ENCODE data around the gene COL6A1.

DNA sequence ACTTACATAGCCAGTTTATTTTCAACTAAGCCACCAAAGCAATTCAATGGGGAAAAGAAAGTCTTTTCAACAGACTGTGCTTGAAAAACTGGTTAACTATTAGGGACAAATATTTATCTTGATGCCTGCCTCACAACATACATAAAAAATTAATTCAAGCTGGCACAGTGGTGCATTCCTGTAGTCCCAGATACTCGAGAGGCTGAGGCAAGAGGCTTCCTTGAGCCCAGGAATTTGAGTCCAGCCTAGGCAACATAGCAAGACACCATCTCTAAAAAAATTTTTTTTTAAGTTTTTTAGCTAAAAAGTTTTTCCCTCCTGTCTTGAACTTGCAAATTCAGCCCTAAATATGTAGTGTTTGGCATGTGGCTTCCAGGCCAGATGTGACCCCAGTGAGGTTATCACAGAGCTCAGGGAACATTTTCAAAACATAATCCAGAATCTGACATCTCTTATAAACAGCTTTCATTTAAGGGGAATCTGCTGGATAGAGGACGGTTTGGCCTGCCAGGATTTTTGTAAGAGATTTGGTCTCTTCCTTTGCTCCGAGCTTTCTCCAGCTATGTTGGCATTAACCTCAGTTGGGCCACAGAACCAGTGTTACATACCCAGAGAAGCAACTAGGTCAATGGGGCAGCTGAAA lies 46.4 kb downstream of the COL6A1 start:
- TF ChIP-seq, protein P1, sequence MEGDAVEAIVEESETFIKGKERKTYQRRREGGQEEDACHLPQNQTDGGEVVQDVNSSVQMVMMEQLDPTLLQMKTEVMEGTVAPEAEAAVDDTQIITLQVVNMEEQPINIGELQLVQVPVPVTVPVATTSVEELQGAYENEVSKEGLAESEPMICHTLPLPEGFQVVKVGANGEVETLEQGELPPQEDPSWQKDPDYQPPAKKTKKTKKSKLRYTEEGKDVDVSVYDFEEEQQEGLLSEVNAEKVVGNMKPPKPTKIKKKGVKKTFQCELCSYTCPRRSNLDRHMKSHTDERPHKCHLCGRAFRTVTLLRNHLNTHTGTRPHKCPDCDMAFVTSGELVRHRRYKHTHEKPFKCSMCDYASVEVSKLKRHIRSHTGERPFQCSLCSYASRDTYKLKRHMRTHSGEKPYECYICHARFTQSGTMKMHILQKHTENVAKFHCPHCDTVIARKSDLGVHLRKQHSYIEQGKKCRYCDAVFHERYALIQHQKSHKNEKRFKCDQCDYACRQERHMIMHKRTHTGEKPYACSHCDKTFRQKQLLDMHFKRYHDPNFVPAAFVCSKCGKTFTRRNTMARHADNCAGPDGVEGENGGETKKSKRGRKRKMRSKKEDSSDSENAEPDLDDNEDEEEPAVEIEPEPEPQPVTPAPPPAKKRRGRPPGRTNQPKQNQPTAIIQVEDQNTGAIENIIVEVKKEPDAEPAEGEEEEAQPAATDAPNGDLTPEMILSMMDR (IDR thresholded peaks at IDR 0.05): no peak
- no peak for TF ChIP-seq GTF2I (CRISPR knock-in tag; conservative IDR thresholded peaks at IDR 0.05)
- TF ChIP-seq ZNF281 (CRISPR knock-in tag; IDR thresholded peaks at IDR 0.05): no peak
- TF ChIP-seq GABPB1 (CRISPR knock-in tag; IDR thresholded peaks at IDR 0.05): no peak
- TF ChIP-seq, protein P2, sequence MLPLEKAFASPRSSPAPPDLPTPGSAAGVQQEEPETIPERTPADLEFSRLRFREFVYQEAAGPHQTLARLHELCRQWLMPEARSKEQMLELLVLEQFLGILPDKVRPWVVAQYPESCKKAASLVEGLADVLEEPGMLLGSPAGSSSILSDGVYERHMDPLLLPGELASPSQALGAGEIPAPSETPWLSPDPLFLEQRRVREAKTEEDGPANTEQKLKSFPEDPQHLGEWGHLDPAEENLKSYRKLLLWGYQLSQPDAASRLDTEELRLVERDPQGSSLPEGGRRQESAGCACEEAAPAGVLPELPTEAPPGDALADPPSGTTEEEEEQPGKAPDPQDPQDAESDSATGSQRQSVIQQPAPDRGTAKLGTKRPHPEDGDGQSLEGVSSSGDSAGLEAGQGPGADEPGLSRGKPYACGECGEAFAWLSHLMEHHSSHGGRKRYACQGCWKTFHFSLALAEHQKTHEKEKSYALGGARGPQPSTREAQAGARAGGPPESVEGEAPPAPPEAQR (CRISPR knock-in tag; IDR thresholded peaks at IDR 0.05): no peak
- TF ChIP-seq, protein P3, sequence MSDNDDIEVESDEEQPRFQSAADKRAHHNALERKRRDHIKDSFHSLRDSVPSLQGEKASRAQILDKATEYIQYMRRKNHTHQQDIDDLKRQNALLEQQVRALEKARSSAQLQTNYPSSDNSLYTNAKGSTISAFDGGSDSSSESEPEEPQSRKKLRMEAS (CRISPR knock-in tag; IDR thresholded peaks at IDR 0.05): no peak
- TF ChIP-seq, protein P4, sequence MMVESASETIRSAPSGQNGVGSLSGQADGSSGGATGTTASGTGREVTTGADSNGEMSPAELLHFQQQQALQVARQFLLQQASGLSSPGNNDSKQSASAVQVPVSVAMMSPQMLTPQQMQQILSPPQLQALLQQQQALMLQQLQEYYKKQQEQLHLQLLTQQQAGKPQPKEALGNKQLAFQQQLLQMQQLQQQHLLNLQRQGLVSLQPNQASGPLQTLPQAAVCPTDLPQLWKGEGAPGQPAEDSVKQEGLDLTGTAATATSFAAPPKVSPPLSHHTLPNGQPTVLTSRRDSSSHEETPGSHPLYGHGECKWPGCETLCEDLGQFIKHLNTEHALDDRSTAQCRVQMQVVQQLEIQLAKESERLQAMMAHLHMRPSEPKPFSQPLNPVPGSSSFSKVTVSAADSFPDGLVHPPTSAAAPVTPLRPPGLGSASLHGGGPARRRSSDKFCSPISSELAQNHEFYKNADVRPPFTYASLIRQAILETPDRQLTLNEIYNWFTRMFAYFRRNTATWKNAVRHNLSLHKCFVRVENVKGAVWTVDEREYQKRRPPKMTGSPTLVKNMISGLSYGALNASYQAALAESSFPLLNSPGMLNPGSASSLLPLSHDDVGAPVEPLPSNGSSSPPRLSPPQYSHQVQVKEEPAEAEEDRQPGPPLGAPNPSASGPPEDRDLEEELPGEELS (CRISPR knock-in tag; IDR thresholded peaks at IDR 0.05): no peak
- no peak for TF ChIP-seq JAZF1 (CRISPR knock-in tag; IDR thresholded peaks at IDR 0.05)
- no peak for TF ChIP-seq ESRRA (CRISPR knock-in tag; IDR thresholded peaks at IDR 0.05; ENCODE audit: borderline replicate concordance)
- no peak for TF ChIP-seq ATF2 (CRISPR knock-in tag; IDR thresholded peaks at IDR 0.05; ENCODE audit: borderline replicate concordance, low read depth)
